Right lobe of liver (tissue), 4 donors: ENCODE results near the gene SEMA3C.

ENCODE experiments used
- CTCF ChIP-seq, 4 donors: fragments of 200-600 bp in 3 of 4; fragments of 450-650 bp in 1 of 4; IDR thresholded peaks; one replicate each; pipeline versions ENCODE4 v1.5.1 to v1.8.0; 2016 to 2022; ENCODE audit warnings: antibody characterized with exemption in 4 of 4, mild to moderate bottlenecking in 2 of 4
- POLR2A ChIP-seq: fragments of 450-650 bp; IDR thresholded peaks from one replicate; pipeline ENCODE4 v1.6.1; 2017; ENCODE audit warnings: antibody characterized with exemption, mild to moderate bottlenecking
- donor health status: DM: no; HTN: no; CAD: no.
- donor health status: DM: no; HTN: no; CAD: no.
- donor health status: DM: no; HTN: yes; CAD: no.

DNA sequence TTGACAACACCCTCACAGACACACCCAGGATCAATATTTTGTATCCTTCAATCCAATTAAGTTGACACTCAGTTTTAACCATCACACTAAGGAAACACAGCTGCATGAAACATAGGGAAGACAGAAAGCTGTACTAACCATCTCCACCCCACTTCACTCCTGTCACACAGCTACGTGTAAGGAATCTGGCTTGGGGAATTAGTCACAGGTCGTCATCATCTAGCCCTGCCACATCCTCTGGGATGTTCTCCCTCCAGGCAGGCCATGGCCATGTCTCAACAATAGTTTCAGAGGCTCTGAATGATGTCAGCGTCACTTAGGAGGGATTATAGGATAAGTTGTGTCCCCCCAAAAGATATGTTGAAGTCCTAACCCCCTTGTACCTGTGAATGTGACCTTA, 10.8 kb upstream of the SEMA3C start:
- TF ChIP-seq POLR2A (no peak), CTCF (IDR thresholded peaks at IDR 0.05) (no peak)
